ENCODE results near the gene EPC1.

- TF ChIP-seq CTCF (conservative IDR thresholded peaks at IDR 0.05) (no peak), EZH2 (IDR thresholded peaks at IDR 0.05; ENCODE audit: low read depth) (no peak)
Measured at GRCh38 chr10:32225976-32226375, 121.0 kb downstream of the EPC1 start.

All from PC-9 (cell line).